Breast epithelium (tissue), 4 donors: ENCODE data around the gene PXDN. TPM values are rescaled to one million over a fixed set of nuclear protein-coding genes. Genes with fewer than 3 reads are reported as not detected.

Experiments
- DNase-seq, 2 donors: peaks; one replicate each; pipeline ENCODE4 v3.0.0-alpha.2; 2019; ENCODE audit warnings: low spot score in 2 of 2
- H3K27ac ChIP-seq, 2 donors: fragments of 200-600 bp; sonication (generic) in 1 of 2; one replicate each; pipeline ENCODE4 v1.5.1; 2016 to 2019; ENCODE audit warnings: mild to moderate bottlenecking in 1 of 2
- H3K27me3 ChIP-seq, 2 donors: fragments of 200-600 bp; sonication (generic) in 1 of 2; one replicate each; pipeline versions ENCODE4 v1.5.1 to v1.6.0; 2017 to 2019; ENCODE audit warnings: control low read depth in 1 of 2, mild to moderate bottlenecking in 1 of 2
- H3K36me3 ChIP-seq: fragments of 200-600 bp; one replicate; pipeline ENCODE4 v1.5.1; 2019
- H3K4me1 ChIP-seq, 2 donors: fragments of 200-600 bp; sonication (generic); one replicate each; pipeline ENCODE4 v1.5.1; 2016 to 2019; ENCODE audit warnings: control low read depth in 1 of 2
- H3K4me3 ChIP-seq, 3 donors: fragments of 200-600 bp; sonication (generic); 1 replicate in 2 of 3; 2 replicates in 1 of 3; pipeline ENCODE4 v1.5.1; 2016 to 2019; ENCODE audit warnings: mild to moderate bottlenecking in 3 of 3, moderate library complexity in 2 of 3
- H3K9me3 ChIP-seq, 2 donors: fragments of 200-600 bp; sonication (generic) in 1 of 2; one replicate each; pipeline ENCODE4 v1.5.1; 2016 to 2019; ENCODE audit warnings: control low read depth in 1 of 2
- CTCF ChIP-seq, 3 donors: fragments of 450-650 bp; IDR thresholded peaks; one replicate each; pipeline ENCODE4 v1.5.1; 2016 to 2017; ENCODE audit warnings: antibody characterized with exemption in 3 of 3, mild to moderate bottlenecking in 3 of 3, moderate library complexity in 3 of 3
- POLR2A ChIP-seq: fragments of 450-650 bp; IDR thresholded peaks from one replicate; pipeline ENCODE4 v1.6.1; 2016; ENCODE audit warnings: antibody characterized with exemption, mild to moderate bottlenecking, moderate library complexity
- POLR2AphosphoS5 ChIP-seq, 3 donors: sonication (generic); formaldehyde crosslinking; IDR thresholded peaks; one replicate each; pipeline ENCODE4 v1.6.1; 2017; ENCODE audit warnings: antibody characterized with exemption in 3 of 3
- intact Hi-C: fragments of 100-400 bp; cut with DNase I; formaldehyde crosslinking; loops from one replicate; pipeline ENCODE4 v1.15.1; 2023; ENCODE audit warnings: low total_unique reads
- total RNA-seq, 3 donors: library from RNA; depleted of rRNA; stranded (reverse); fragments of >200 nt; gene quantifications; one replicate each; pipeline ENCODE4 v1.1.0, GENCODE V29; 2016

The PXDN gene
- total RNA-seq, 3 donors from 2014 or later = 42.4 to 108 (median 64.2) TPM

GRCh38 chr2:1603521-1603920 lies 140.8 kb downstream of the PXDN start:
- Histone ChIP-seq H3K4me1 (no peaks in the 10 kb centered on the region), H3K27me3 (no peaks in the 10 kb centered on the region)
- no peak for DNase-seq

GRCh38 chr2:1603059-1603458 lies 141.3 kb downstream of the PXDN start:
- H3K36me3 ChIP-seq = no peaks in the 10 kb centered on the region
- DNase-seq = no peak
- H3K27me3 ChIP-seq = no peaks in the 10 kb centered on the region
- TF ChIP-seq POLR2AphosphoS5 (IDR thresholded peaks at IDR 0.05) = no peak
- no peak for TF ChIP-seq CTCF (IDR thresholded peaks at IDR 0.05)
- no peak overlapping the region for H3K27ac ChIP-seq
- intact Hi-C loops = no loop called here
- H3K9me3 ChIP-seq = no peaks in the 10 kb centered on the region
- no peaks in the 10 kb centered on the region for H3K4me1 ChIP-seq
- no peak overlapping the region for H3K4me3 ChIP-seq

More at GRCh38 chr2:1603521-1603920, 140.8 kb downstream of the PXDN start:
- H3K27ac ChIP-seq = no peak overlapping the region
- H3K36me3 ChIP-seq = no peaks in the 10 kb centered on the region
- TF ChIP-seq CTCF (IDR thresholded peaks at IDR 0.05) = no peak
- no peak for TF ChIP-seq POLR2A
- TF ChIP-seq POLR2AphosphoS5 (IDR thresholded peaks at IDR 0.05) = no peak
- no peaks in the 10 kb centered on the region for H3K9me3 ChIP-seq
- intact Hi-C loops = no loop called here
- no peak overlapping the region for H3K4me3 ChIP-seq

- no peaks in the 10 kb centered on the region for H3K36me3 ChIP-seq
- H3K27ac ChIP-seq = peak overlapping the region; percentile 75 to 89
- intact Hi-C loops = no loop called here
- no peak for TF ChIP-seq CTCF (IDR thresholded peaks at IDR 0.05)
- DNase-seq = no peak
- H3K4me3 ChIP-seq = no peak overlapping the region
- H3K27me3 ChIP-seq = no peaks in the 10 kb centered on the region
- no peaks in the 10 kb centered on the region for H3K9me3 ChIP-seq
- no peaks in the 10 kb centered on the region for H3K4me1 ChIP-seq
These were observed 141.9 kb downstream of the PXDN start for GRCh38 chr2:1602278-1603010.

GRCh38 chr2:1601471-1602277 lies 142.6 kb downstream of the PXDN start:
- Histone ChIP-seq H3K27me3 (no peaks in the 10 kb centered on the region), H3K36me3 (no peaks in the 10 kb centered on the region), H3K9me3 (no peaks in the 10 kb centered on the region), H3K4me3 (no peak overlapping the region), H3K4me1 (no peaks in the 10 kb centered on the region), H3K27ac (peak overlapping the region; percentile 75 to 89)
- TF ChIP-seq CTCF (IDR thresholded peaks at IDR 0.05) (no peak), POLR2AphosphoS5 (IDR thresholded peaks at IDR 0.05) (no peak), POLR2A (no peak)
- intact Hi-C loops = no loop called here
- DNase-seq = no peak

- peak overlapping the region; percentile 75 to 89 for H3K27ac ChIP-seq
- DNase-seq = no peak
- intact Hi-C loops = no loop called here
- TF ChIP-seq POLR2A (no peak), CTCF (IDR thresholded peaks at IDR 0.05) (no peak), POLR2AphosphoS5 (IDR thresholded peaks at IDR 0.05) (no peak)
- no peak overlapping the region for H3K4me3 ChIP-seq
- H3K9me3 ChIP-seq = no peaks in the 10 kb centered on the region
- H3K36me3 ChIP-seq = no peaks in the 10 kb centered on the region
- no peaks in the 10 kb centered on the region for H3K4me1 ChIP-seq
- H3K27me3 ChIP-seq = no peaks in the 10 kb centered on the region
These were observed 143.3 kb downstream of the PXDN start for GRCh38 chr2:1601067-1601412.
